GM12801 (cell line): ENCODE results near the gene RPUSD3.

Experiments
- CTCF ChIP-seq: IDR thresholded peaks from one replicate; pipeline ENCODE4 v1.5.1; 2011; ENCODE audit warnings: control low read depth; ENCODE audit not compliant: insufficient read length; ENCODE audit errors: extremely low read depth

Gene RPUSD3

GRCh38 chr3:9862391-9863057 is 18.7 kb upstream of the RPUSD3 start:
- no peak for TF ChIP-seq CTCF

GRCh38 chr3:9861626-9862130 is 17.9 kb upstream of the RPUSD3 start:
- no peak for TF ChIP-seq CTCF

- TF ChIP-seq CTCF: no peak
Measured at GRCh38 chr3:9861201-9861600, 17.4 kb upstream of the RPUSD3 start.

GRCh38 chr3:9859530-9860025 is 15.8 kb upstream of the RPUSD3 start:
- TF ChIP-seq CTCF: no peak

GRCh38 chr3:9855594-9855993 is 11.8 kb upstream of the RPUSD3 start:
- no peak for TF ChIP-seq CTCF

GRCh38 chr3:9852528-9852927 is 8.7 kb upstream of the RPUSD3 start:
- TF ChIP-seq CTCF: no peak

GRCh38 chr3:9846931-9847488 is 3.2 kb upstream of the RPUSD3 start:
- no peak for TF ChIP-seq CTCF
